ENCODE data around the gene ANKRD23. TPM values are rescaled to one million over a fixed set of nuclear protein-coding genes. Genes with fewer than 3 reads are reported as not detected.
A peak's percentile ranks its signal among the peaks of the same experiment; 100 is the strongest.

ANKRD23 gene
- total and polyA plus RNA-seq, 2 of the 13 experiments (the other 11 are each of a cell fraction or from before 2014, with no cell fraction given), result 1.5 to 1.6 TPM

- TF ChIP-seq BRF2 (CRISPR knock-in tag; IDR thresholded peaks at IDR 0.05) (no peak), ZNF496 (CRISPR knock-in tag; IDR thresholded peaks at IDR 0.05; ENCODE audit: insufficient replicate concordance) (no peak), ATF7 (IDR thresholded peaks at IDR 0.05) (no peak), ATF7 (CRISPR knock-in tag; IDR thresholded peaks at IDR 0.05) (0 out of 2 replicates have a peak, but pooled peaks have one; percentile 26), ZBTB44 (CRISPR knock-in tag; IDR thresholded peaks at IDR 0.05) (no peak), CSRNP2 (CRISPR knock-in tag; conservative IDR thresholded peaks at IDR 0.05; ENCODE audit: low read depth) (0 out of 2 replicates have a peak, but pooled peaks have one; percentile 61), SRSF1 (optimal IDR thresholded peaks at IDR 0.05; ENCODE audit: low read depth, low read length) (peak; percentile 54), RORA (CRISPR knock-in tag; IDR thresholded peaks at IDR 0.05) (no peak), IKZF4 (CRISPR knock-in tag; IDR thresholded peaks at IDR 0.05; ENCODE audit: borderline replicate concordance, low read depth, not compliant biosample characterization) (no peak), RXRA (CRISPR knock-in tag; IDR thresholded peaks at IDR 0.05) (peak; percentile 51; the same call in 1 of the 2 replicates), STAG1 (CRISPR knock-in tag; IDR thresholded peaks at IDR 0.05) (no peak), ZBED4 (CRISPR knock-in tag; IDR thresholded peaks at IDR 0.05; ENCODE audit: borderline replicate concordance) (no peak), ZBTB2 (CRISPR knock-in tag; IDR thresholded peaks at IDR 0.05; ENCODE audit: low read depth) (peak; percentile 33; the same call in 1 of the 2 replicates), ZBTB21 (CRISPR knock-in tag; IDR thresholded peaks at IDR 0.05) (no peak)
- TF ChIP-seq, protein P1, sequence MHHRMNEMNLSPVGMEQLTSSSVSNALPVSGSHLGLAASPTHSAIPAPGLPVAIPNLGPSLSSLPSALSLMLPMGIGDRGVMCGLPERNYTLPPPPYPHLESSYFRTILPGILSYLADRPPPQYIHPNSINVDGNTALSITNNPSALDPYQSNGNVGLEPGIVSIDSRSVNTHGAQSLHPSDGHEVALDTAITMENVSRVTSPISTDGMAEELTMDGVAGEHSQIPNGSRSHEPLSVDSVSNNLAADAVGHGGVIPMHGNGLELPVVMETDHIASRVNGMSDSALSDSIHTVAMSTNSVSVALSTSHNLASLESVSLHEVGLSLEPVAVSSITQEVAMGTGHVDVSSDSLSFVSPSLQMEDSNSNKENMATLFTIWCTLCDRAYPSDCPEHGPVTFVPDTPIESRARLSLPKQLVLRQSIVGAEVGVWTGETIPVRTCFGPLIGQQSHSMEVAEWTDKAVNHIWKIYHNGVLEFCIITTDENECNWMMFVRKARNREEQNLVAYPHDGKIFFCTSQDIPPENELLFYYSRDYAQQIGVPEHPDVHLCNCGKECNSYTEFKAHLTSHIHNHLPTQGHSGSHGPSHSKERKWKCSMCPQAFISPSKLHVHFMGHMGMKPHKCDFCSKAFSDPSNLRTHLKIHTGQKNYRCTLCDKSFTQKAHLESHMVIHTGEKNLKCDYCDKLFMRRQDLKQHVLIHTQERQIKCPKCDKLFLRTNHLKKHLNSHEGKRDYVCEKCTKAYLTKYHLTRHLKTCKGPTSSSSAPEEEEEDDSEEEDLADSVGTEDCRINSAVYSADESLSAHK (CRISPR knock-in tag; IDR thresholded peaks at IDR 0.05; ENCODE audit: borderline replicate concordance), result no peak
Observed at GRCh38 chr2:96816836-96817702, 26.8 kb downstream of the ANKRD23 start (continued).

All from HepG2 (cell line).